NCI-H1048 (cell line): ENCODE results near the gene HFM1.

ENCODE experiments used
- DNase-seq: peaks from one replicate; lab custom pipeline; 2025; lab: John Stamatoyannopoulos, UW

The HFM1 gene

DNA sequence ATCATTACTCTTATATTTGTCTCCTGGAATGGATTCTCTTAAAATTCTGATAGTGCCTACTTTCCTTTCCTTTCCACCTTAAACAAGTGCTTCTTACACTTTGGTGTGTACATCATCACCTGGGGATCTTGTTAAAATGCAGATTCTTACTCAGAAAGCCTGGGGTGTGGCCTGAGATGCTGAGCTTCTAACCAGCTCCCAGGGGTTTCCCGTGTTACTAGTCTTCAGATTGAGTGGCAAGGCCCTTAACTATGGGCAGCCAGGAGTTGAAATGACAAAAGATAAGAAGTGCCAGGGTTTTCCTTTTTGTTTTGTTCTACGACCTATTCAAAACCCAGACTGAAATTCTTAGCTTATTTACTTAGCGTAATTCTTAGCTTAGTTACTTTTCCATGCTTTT is 159.2 kb downstream of the HFM1 start:
- DNase-seq: no peak

- no peak for DNase-seq
Measured at GRCh38 chr1:91244737-91245136, 159.9 kb downstream of the HFM1 start.

DNA sequence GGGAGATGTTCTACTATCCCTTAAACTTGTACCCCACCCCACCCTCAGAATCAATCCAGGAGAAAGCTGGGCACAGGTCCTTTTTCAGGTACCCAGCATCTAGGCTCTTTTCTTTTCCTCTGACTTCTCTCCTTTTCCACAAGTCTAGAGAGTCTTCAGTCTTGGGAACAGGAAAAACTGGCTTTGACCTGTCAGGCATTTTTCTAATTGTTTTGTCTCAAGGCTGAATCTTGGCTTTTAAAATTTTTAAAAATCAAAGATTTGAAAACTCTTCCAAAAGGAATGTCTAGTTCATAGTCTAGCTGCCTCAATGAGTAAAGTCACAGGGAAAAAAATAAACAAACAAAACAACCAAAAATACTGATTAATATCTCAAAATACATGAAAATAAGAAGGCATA is 161.5 kb downstream of the HFM1 start:
- no peak for DNase-seq

GRCh38 chr1:91234181-91234580 is 170.5 kb downstream of the HFM1 start:
- no peak for DNase-seq

DNA sequence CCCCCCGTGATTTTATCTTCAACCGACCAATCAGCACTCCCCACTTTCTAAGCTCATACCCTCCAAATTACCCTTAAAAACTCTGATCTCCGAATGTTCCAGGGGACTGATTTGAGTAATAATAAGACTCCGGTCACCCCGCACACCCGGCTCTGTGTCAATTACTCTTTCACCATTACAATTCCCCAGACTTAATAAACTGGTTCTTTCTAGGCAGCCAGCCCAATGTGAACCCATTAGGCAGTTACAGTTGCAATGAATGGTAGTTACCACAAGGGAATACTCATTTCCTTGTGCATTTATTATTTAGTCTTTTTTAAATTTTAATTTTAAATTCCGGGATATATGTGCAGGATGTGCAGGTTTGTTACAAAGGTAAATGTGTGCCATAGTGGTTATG is 177.9 kb downstream of the HFM1 start:
- no peak for DNase-seq

GRCh38 chr1:91224878-91225277 is 179.8 kb downstream of the HFM1 start:
- no peak for DNase-seq

DNA sequence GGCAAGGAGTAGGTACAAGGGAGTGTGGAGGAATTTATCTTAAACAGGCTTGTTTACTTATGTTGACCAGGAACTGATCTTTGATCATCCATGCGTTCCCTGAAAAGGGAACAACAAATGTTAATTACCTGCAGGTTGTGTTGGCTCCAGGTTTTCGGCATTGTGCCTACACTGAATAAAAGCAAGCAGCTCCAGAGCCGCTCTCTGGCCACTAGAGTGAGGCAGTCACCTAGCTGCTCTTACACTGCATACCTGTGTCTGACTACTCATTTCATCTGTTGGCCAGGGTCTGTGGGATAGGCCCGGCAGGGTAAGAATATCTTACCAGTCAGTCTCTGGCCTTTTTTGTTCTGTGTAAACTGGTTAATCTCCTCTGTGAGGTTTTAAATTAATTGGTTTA is 183.6 kb downstream of the HFM1 start:
- DNase-seq: no peak

- no peak for DNase-seq
Measured at GRCh38 chr1:91217911-91218310, 186.7 kb downstream of the HFM1 start.
